Calu3 (cell line): ENCODE data around the gene TRIP10. TPM values are rescaled to one million over a fixed set of nuclear protein-coding genes. Genes with fewer than 3 reads are reported as not detected.
A peak's percentile ranks its signal among the peaks of the same experiment; 100 is the strongest.

ENCODE experiments used
- Bru-seq: library from RNA; stranded (reverse); fragments of 400-500 nt; gene quantifications from one replicate; lab custom pipeline; 2021; lab: Mats Ljungman, UMichigan
- BruChase-seq, 2 experiments: library from RNA; stranded (reverse); fragments of 400-500 nt; gene quantifications; one replicate each; lab custom pipeline; 2021; lab: Mats Ljungman, UMichigan
- BruUV-seq: library from RNA; stranded (reverse); fragments of 400-500 nt; replicated peaks from 2 replicates; lab custom pipeline; 2021; lab: Mats Ljungman, UMichigan
- CTCF ChIA-PET: fragments of 300-600 bp; sonication (Branson Sonifier 250); formaldehyde crosslinking; loops from one replicate; lab custom pipeline; 2022; ENCODE audit warnings: antibody characterized with exemption; lab: Charles Lee
- DNase-seq: peaks from one replicate; pipeline ENCODE4 v3.0.0; 2022
- H3K27ac Mint-ChIP-seq: one replicate; pipeline ENCODE4 v1.8.0; 2022; ENCODE audit warnings: mixed read lengths; ENCODE audit not compliant: unreplicated experiment
- H3K27me3 Mint-ChIP-seq: one replicate; pipeline ENCODE4 v1.8.0; 2022; ENCODE audit warnings: mixed read lengths; ENCODE audit not compliant: unreplicated experiment
- H3K36me3 Mint-ChIP-seq: one replicate; pipeline ENCODE4 v1.8.0; 2022; ENCODE audit warnings: mild to moderate bottlenecking, moderate library complexity, mixed read lengths; ENCODE audit not compliant: insufficient read depth, unreplicated experiment
- H3K4me1 Mint-ChIP-seq: one replicate; pipeline ENCODE4 v1.8.0; 2022; ENCODE audit warnings: mild to moderate bottlenecking, low read depth, mixed read lengths; ENCODE audit not compliant: unreplicated experiment
- H3K4me3 Mint-ChIP-seq: one replicate; pipeline ENCODE4 v1.8.0; 2022; ENCODE audit warnings: mild to moderate bottlenecking, low read depth, moderate library complexity, mixed read lengths; ENCODE audit not compliant: unreplicated experiment
- H3K9me3 Mint-ChIP-seq: one replicate; pipeline ENCODE4 v1.8.0; 2022; ENCODE audit warnings: low read depth, mixed read lengths; ENCODE audit not compliant: unreplicated experiment
- CTCF ChIP-seq: fragments of 200-600 bp; IDR thresholded peaks from one replicate; pipeline ENCODE4 v1.8.0; 2022; ENCODE audit warnings: antibody characterized with exemption; ENCODE audit not compliant: unreplicated experiment
- intact Hi-C: fragments of 100-400 bp; cut with micrococcal nuclease; formaldehyde crosslinking; loops from one replicate; pipeline ENCODE4 v1.10.0; 2022; ENCODE audit not compliant: unreplicated experiment
- long read RNA-seq: library from polyadenylated mRNA; stranded (forward); transcript quantifications from one replicate; pipeline ENCODE4 v2.0.0, GENCODE V29; 2022
- total RNA-seq: library from RNA; stranded (reverse); gene quantifications from 2 replicates; pipeline ENCODE4 v1.2.3, GENCODE V29; 2022

The TRIP10 gene, protein sequence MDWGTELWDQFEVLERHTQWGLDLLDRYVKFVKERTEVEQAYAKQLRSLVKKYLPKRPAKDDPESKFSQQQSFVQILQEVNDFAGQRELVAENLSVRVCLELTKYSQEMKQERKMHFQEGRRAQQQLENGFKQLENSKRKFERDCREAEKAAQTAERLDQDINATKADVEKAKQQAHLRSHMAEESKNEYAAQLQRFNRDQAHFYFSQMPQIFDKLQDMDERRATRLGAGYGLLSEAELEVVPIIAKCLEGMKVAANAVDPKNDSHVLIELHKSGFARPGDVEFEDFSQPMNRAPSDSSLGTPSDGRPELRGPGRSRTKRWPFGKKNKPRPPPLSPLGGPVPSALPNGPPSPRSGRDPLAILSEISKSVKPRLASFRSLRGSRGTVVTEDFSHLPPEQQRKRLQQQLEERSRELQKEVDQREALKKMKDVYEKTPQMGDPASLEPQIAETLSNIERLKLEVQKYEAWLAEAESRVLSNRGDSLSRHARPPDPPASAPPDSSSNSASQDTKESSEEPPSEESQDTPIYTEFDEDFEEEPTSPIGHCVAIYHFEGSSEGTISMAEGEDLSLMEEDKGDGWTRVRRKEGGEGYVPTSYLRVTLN
- total RNA-seq (86.0 and 95.8 TPM in 2 replicates), Bru-seq, nascent RNA (percentile 76 among the genes with signal in this experiment), BruChase-seq, experiment 1, labeled RNA remaining after a 6-hour chase (percentile 90 among the genes with signal in this experiment), BruChase-seq, experiment 2, labeled RNA remaining after a 2-hour chase (percentile 88 among the genes with signal in this experiment)
- long read RNA-seq, transcript TRIP10-201 (15 exons, 2,153 nt): minor isoform, 17 of 84 reads
- long read RNA-seq, transcript TRIP10-202 (14 exons, 2,035 nt): major isoform, 37 of 84 reads
- long read RNA-seq, partial matches to known transcripts: 16 of 84 reads
- long read RNA-seq, other reads (novel, unspliced or antisense): 14 of 84 reads

- BruUV-seq: no TSS peak
- CTCF ChIA-PET: no interaction called here
- TF ChIP-seq CTCF: no peak
- Mint-ChIP-seq H3K27ac (peak within 1 kb of the TSS; percentile 97), H3K36me3 (peaks cover 85% of the 10 kb centered on the region), H3K27me3 (no peaks in the 10 kb centered on the region), H3K4me3 (peak within 1 kb of the TSS; percentile 88), H3K4me1 (peaks cover 29% of the 10 kb centered on the region), H3K9me3 (no peaks in the 10 kb centered on the region)
- peak; percentile 72 for DNase-seq
- intact Hi-C loops: loop anchor here (10.0 kb wide), 2 partner anchors 65 to 225 kb away; no protein-coding TSS in a partner anchor
Measured at GRCh38 chr19:6739390-6739882, at the start of gene TRIP10. Gene TRIP10 (plus strand): TSS chr19:6739680. CDS start chr19:6739762, 82 bp downstream.

- BruUV-seq: no TSS peak
- no peaks in the 10 kb centered on the region for H3K9me3 Mint-ChIP-seq
- H3K36me3 Mint-ChIP-seq: peaks cover 28% of the 10 kb centered on the region
- no peak for DNase-seq
- H3K27me3 Mint-ChIP-seq: no peaks in the 10 kb centered on the region
- intact Hi-C loops: no loop called here
- H3K4me3 Mint-ChIP-seq: no peak overlapping the region
- H3K27ac Mint-ChIP-seq: no peak overlapping the region
- CTCF ChIA-PET: no interaction called here
- no peak for TF ChIP-seq CTCF
- H3K4me1 Mint-ChIP-seq: no peaks in the 10 kb centered on the region
Measured at GRCh38 chr19:6690160-6690885, 49.2 kb upstream of the TRIP10 start.

- Mint-ChIP-seq H3K4me3 (no peak overlapping the region), H3K36me3 (peaks cover 30% of the 10 kb centered on the region), H3K4me1 (no peaks in the 10 kb centered on the region), H3K27ac (no peak overlapping the region), H3K27me3 (no peaks in the 10 kb centered on the region), H3K9me3 (no peaks in the 10 kb centered on the region)
- intact Hi-C loops: no loop called here
- no TSS peak for BruUV-seq
- no peak for DNase-seq
- CTCF ChIA-PET: no interaction called here
- TF ChIP-seq CTCF: no peak
Measured at GRCh38 chr19:6691342-6691741, 48.1 kb upstream of the TRIP10 start.

- H3K27ac Mint-ChIP-seq: no peak overlapping the region
- no peaks in the 10 kb centered on the region for H3K9me3 Mint-ChIP-seq
- intact Hi-C loops: no loop called here
- no peaks in the 10 kb centered on the region for H3K27me3 Mint-ChIP-seq
- H3K36me3 Mint-ChIP-seq: peaks cover 31% of the 10 kb centered on the region
- no TSS peak for BruUV-seq
- DNase-seq: no peak
- H3K4me1 Mint-ChIP-seq: no peaks in the 10 kb centered on the region
- H3K4me3 Mint-ChIP-seq: no peak overlapping the region
- CTCF ChIA-PET: no interaction called here
- TF ChIP-seq CTCF: no peak
Measured at GRCh38 chr19:6692027-6692426, 47.5 kb upstream of the TRIP10 start.
